ENCODE measurements around the gene CACNA2D2.

Gene CACNA2D2

GRCh38 chr3:50388720-50389413 lies 114.6 kb downstream of the CACNA2D2 start:
- peaks cover 3% of the 10 kb centered on the region for H3K27me3 ChIP-seq (ENCODE audit: insufficient read depth, poor library complexity, severe bottlenecking)
- H3K27ac ChIP-seq (replicated peaks), result no peak overlapping the region
- TF ChIP-seq REST (IDR thresholded peaks at IDR 0.05; ENCODE audit: insufficient replicate concordance, low read depth), result no peak
- no peak for TF ChIP-seq CTCF (IDR thresholded peaks at IDR 0.05; ENCODE audit: insufficient read depth, low read length)
- no peak for TF ChIP-seq GABPA (IDR thresholded peaks at IDR 0.05; ENCODE audit: low read depth)
- TF ChIP-seq SPI1 (IDR thresholded peaks at IDR 0.05; ENCODE audit: borderline replicate concordance, low read depth), result no peak
- TF ChIP-seq POLR2AphosphoS5 (IDR thresholded peaks at IDR 0.05; ENCODE audit: low read depth), result no peak
- DNase-seq (ENCODE audit: low read depth in 1 of 2, low spot score in 1 of 2), result no peak
- no peak overlapping the region for H3K4me3 ChIP-seq (replicated peaks; ENCODE audit: insufficient read depth, low read length)

DNA sequence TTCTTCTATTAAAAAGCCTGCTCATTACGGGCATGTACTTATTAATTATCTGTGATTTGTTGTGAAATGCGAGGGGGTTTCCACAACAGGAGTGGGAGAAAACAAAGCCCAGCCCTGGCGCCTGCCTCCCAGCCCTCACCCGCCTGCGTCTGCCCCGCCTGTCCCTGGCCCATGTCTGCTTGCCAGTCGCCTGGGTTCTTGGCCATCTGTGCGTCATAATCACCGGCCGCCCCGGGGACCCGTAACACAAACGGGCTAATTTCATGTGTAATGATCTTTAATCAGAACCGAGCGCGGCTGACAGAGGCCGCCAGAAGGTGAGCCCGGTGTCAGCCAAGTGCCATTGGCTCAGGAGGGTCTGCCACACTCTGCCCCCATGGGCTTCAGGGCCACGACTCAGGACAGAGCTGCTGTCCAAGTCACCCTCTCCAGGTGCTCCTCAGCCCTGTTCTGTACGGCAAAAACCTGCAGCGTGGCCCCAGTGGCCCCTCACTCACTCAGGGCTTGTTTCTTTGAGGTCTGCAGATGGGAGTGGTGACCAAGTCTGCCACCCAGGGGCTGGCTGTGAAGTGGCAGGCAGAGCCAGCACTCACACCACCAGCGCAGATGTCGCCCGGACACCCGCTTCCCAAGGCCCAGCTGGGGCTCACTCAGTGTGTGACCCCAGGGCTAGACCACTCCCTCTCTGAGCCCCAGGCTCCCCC lies 115.3 kb downstream of the CACNA2D2 start:
- Histone ChIP-seq H3K4me3 (replicated peaks; ENCODE audit: insufficient read depth, low read length) (no peak overlapping the region), H3K27me3 (ENCODE audit: insufficient read depth, poor library complexity, severe bottlenecking) (peaks cover 3% of the 10 kb centered on the region), H3K27ac (replicated peaks) (no peak overlapping the region)
- TF ChIP-seq CTCF (IDR thresholded peaks at IDR 0.05; ENCODE audit: insufficient read depth, low read length), result peak; percentile 14
- TF ChIP-seq REST (IDR thresholded peaks at IDR 0.05; ENCODE audit: insufficient replicate concordance, low read depth), result no peak
- DNase-seq (ENCODE audit: low read depth in 1 of 2, low spot score in 1 of 2), result peak in 1 of 2 experiments; percentile 8

DNA sequence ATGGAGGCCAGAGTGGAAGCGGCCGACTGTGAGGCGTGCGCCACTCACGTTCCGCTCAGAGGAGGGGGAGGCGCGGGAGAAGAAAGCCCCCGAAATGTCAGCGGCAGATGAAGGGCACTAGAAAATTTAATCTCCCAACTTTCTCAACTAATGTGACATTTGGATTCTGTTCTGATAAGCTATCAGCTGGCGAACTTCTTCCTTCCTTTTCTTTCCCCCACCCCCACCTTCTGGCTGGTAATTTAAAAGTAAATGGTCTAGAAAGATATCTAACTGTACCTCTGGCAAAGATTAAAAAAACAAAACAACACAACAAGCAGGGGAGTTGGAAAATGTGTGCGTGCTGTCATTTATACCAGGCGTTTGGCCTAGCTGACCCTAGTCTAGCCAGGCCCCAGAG lies 117.7 kb downstream of the CACNA2D2 start:
- peaks cover 3% of the 10 kb centered on the region for H3K27me3 ChIP-seq (ENCODE audit: insufficient read depth, poor library complexity, severe bottlenecking)

More for the DNA sequence above, 117.7 kb downstream of the CACNA2D2 start:
- TF ChIP-seq REST (IDR thresholded peaks at IDR 0.05; ENCODE audit: insufficient replicate concordance, low read depth), result no peak
- no peak for TF ChIP-seq GABPA (IDR thresholded peaks at IDR 0.05; ENCODE audit: low read depth)
- Histone ChIP-seq H3K27ac (replicated peaks) (no peak overlapping the region), H3K4me3 (replicated peaks; ENCODE audit: insufficient read depth, low read length) (no peak overlapping the region)
- DNase-seq (ENCODE audit: low read depth in 1 of 2, low spot score in 1 of 2), result no peak
